HG03039 (cell line): ENCODE results near the gene CARD11.
A peak's percentile ranks its signal among the peaks of the same experiment; 100 is the strongest.

Source experiments
- ATAC-seq: cut with Tn5 transposase; IDR thresholded peaks from one replicate; pipeline ENCODE4 v1.9.1; 2021; ENCODE audit warnings: mild to moderate bottlenecking, moderate library complexity; ENCODE audit not compliant: unreplicated experiment

CARD11 gene

DNA sequence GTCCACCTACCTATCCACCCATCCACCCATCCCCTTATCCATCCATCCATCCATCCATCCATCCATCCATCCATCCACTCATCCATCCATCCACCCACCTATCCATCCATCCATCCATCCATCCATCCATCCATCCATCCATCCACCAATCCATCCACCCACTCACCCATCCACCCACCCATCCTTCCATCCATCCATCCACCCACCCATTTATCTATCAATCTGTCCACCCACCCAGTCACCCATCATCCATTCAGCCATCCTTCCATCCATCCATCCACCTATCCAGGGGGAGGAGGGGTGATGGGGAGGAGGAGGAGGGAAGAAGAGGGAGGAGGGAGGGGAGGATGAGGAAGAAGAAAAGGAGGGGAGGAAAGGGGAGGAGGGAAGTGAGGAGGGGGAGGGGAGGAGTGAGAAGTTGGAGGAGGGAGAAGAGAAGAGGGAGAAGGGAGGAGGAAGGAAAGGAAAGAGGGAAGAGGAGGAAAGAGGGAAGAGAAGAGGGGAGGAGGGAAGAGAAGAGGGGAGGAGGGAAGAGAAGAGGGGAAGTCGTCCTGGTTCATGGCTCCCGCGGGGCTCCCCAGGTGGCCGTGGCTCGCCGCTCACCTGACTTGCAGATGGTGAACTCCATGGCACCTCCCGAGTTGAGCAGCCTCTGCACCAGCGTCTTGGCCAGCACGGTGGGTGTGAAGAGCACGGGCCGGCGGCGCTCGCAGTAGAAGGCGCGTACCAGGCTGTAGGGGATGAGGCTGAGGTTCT, 130.8 kb downstream of the CARD11 start:
- ATAC-seq: no peak

DNA sequence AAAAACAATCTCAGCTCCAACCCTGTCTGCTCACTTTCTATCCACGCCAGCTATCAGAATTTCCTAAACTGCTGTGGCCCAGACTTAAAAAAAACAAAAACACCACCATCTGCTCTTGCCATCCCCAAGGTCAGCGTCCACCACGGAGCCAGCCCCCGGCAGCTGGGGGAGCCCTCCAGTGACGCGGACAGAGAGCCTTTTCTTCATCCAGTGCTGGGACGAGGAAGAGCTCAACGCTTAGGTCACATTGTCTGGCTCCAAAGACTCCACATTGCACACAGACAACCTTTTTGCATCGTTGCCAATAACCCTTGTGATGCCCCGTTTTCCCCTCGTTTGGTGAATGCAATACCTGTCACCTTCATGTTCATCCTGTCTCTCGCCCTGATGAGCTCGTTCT, 132.2 kb downstream of the CARD11 start:
- ATAC-seq: no peak

DNA sequence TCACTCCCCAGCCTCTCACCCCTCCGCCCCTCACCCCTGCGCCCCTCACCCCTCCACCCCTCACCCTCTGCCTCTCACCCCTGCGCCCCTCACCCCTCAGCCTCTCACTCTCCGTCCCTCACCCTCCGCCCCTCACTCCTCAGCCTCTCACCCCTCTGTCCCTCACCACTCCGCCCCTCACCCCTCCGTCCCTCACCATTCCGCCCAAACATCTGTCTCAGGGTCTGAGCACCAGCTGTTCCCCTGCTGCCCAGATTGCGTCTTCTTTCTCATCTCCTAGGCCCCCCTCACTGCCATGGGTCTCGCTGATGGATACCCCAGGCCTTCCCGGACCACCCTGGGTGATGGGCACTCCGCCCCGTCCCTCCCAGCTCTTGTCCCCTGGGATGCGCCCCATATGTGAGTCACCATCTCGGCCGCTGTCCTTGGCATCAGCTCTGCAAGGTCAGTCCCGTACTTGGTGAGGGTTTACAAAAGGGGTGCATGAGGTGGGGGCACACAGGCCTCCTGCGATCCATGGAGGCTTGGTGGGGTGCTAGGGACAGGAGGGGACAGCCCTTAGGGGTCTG, 134.1 kb downstream of the CARD11 start:
- no peak for ATAC-seq

DNA sequence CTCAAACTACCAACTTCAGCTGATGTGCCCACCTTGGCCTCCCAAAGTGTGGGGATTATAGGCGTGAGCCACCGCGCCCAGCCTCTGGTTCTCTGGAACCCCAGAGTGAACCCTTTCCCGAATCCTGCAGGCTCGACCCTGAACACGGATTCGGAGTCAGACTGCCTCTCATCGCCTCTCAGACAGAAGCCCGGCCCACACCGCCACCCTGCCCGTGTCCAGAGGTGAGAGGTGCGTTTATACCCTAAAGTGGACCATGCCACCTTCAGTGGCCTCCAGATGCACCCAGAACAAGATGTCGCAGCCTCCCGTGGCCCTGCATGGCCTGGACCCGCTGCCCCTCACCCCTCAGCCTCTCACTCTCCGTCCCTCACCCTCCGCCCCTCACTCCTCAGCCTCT, 134.6 kb downstream of the CARD11 start:
- no peak for ATAC-seq

DNA sequence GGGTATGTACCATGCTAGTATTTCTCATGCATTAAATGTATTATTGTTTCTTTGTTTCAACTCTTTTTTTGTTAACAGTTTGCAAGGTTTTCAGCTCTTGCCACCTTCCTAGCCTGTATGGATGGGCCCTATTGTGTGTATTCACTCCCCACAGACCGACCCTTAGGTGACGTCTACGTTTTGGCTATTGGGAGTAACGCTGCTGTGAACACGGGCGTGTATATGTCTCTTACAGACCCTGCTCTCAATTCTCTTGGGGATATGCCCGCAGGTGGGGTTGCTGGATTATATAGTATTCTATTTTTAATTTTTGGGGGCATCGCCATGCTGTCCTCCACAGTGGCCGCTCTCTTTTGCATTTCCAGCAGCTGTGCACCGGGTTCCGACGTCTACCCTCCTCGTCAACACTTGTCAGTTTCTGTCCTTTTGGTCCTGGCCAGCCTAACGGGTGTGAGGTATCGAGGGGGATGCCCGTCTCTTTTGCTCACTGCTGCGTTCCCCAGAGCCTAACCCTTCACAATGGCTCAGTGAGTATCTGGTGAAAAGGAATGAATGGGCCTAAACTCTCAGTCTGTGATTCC, 135.5 kb downstream of the CARD11 start:
- ATAC-seq: no peak

DNA sequence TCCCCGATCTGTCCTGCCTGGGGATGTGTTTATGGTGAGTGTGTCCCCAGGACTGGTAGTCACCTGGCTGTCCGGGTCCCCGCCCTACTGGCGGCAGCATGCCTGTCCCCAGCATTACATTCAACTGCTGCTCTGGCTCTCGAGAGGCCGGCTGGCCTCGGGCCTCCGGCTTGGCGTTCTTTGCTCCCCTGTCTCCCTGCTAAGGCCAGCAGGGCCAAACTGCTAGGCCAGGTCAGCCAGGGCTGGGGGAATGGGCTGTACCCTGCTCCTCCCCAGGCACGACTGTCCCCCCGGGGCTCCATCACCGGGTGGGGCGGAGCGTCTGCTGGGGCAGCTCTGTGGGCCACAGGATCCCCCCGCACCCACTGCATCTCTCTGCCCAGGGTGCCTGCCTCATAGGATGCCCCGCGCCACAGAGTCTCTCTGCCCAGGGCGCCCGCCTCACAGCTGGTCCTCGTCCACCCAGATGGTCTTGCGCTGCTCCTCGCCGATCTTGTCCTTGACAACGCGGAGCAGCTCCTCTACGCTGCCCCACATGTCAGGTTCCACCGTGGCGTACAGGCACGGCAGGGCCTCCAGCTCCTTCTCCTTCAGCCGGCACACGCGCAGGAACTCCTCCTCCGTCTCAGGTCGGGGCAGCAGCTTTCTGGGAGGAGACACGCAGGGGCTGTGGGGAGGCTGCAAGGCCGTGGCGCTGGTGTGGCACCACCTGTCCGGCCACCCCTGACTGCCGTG, 137.3 kb downstream of the CARD11 start:
- no peak for ATAC-seq

DNA sequence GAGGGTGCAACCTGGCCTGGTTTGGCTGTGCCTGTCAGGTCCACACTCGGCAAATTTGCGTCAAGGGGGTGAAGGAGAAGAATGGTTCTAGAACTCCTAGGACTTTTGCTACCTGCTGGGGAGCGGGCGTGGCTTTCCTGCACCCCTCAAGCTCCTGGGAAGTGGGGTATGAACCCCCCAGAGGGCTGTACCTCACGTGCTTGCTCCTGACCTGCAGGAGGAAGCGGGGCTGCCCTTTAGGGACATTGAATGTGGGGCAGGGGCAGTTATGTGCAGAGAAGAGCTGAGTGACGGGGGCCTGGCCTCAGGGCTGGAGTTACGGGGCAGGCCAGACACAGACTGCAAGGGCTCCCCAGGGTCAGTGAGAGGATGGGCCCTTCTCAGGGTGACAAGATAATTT, 138.2 kb downstream of the CARD11 start:
- no peak for ATAC-seq

DNA sequence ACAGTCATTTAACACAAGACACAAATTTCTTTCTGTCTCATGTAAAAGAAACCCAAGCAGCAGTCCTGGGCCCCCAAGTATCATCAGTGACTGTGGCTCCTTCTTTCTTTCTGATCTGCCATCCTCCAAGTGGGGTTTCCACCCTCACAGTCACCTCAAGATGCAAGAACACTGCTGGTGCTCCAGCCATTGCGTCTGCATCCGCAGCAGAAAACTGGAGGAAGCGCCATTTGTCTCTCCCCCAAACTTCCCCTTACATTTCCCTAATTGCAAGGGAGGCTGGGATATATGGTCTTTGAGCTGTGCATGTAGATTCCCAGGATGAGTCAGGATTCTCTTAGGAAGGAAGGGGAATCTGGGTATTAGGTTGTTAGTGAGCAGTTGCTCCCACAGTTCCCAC, 138.6 kb downstream of the CARD11 start:
- ATAC-seq: no peak

DNA sequence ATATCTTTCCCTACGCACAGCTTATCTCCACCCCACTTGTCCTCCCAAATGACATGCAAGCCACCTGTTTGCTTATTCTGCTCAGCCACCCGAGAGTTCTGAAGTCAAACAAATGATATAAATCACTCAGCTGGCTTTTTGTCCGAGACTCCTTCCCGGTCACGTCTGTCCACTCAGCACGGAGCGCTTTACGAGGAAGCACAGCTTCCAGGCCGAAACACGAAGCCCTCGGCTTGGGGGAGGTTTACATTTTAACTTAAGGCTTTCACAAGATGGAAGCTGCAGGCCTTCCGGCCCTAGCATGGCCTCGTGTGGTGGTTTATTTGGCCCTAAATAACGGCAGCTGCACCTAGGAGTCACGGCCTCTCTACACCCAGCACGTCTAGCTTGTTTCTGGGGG, 139.5 kb downstream of the CARD11 start:
- ATAC-seq: no peak

DNA sequence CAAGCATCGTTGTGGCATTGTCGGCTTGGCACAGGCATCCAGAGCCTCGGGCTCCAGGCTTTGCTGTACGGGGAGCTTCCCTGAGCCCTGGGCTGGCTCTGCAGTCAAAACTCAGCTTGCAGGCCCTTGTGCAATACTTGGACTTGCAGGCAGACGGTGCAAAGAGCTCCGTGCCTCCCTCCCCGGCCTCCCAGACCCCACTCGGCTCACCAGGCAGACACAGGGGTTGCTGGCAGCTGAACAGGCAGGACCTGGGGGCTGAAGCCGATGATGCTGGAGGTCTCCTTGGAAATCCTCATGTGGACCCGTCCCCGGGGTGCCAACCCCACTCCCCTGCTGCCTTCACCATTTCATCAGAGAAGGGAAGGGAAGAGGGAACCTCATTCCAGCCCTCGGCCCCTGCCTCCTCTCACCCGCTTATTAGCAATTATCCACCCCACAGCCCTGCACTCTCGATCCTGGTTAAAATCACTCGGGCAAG, 139.9 kb downstream of the CARD11 start:
- no peak for ATAC-seq

DNA sequence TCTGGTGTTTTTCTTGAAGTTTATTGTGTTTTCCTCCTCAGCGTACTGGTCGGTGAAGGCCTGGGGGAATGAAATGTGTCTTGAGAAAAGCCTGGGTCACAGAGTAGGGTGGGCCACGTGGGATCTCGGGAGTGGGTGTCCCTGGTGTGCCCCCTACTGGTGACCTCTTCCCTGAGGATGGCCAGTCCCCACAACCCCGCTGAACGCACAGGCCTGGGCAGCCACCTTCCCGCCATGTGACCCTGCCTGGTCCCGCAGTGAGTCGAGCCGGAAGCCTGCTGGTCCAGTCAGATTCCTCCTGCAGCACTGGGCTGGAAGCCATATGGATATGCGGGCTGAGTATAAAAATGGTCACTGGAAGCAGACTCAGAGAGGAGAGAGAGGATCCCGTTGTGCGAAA, 146.6 kb downstream of the CARD11 start:
- ATAC-seq: no peak

DNA sequence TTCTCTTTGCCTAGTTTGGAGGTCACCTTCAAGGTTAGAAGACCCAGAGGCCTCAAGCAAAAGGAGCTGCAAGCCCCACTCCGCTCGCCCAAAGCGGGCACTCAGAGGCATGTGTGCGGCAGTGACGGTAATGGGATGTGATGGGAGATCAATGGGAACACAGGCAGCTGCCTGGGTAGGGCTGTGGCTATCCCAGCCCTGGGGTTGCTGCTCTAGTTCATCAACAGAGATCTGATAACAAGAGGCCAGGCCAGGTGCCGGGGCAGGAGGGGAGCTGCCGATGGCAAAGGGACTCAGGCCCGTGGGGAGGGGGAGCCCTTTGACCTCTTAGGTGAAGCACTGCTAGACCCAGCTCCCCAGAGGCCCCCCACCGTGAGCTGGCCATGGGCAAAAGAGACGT, 147.5 kb downstream of the CARD11 start:
- ATAC-seq: no peak

DNA sequence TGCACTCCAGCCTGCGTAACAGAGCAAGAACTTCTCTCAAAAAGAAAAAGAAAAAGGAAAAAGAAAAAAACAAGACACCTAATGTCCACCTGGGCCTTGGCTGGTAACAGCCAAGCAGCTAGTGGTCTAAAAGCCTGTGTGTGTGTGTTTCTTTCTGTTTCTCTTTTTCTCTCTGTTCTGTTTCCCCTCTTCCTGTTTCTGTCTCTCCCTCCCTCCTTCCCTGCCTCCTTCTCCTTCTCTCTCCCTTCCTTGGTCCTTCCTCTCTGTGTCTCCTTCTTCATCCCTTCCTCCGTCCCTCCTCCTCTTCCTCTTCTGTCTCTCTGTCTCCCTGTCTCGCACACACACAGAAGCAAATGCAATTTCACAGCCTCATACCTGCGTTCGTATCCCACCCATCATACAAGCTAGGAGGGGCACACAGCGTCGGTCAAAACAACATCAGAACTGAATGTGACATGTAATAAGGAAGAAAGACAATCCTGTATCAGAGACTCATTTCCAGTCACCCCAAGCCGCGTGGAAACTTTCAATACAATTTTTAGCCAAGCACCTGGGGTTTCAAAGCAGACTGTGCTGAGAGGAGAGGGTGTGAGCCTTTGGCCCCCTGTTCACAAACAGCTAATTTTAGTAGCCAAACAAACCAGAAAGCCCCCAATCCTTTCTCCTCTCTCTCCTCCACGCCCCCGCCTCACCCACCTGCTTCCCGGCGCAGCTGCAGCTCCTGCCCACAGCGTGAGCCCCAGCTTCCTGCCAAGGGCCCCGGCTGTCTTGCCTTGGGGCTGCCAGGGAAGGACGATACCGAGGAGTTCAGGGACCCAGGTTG, 149.3 kb downstream of the CARD11 start:
- peak; percentile 64 for ATAC-seq

DNA sequence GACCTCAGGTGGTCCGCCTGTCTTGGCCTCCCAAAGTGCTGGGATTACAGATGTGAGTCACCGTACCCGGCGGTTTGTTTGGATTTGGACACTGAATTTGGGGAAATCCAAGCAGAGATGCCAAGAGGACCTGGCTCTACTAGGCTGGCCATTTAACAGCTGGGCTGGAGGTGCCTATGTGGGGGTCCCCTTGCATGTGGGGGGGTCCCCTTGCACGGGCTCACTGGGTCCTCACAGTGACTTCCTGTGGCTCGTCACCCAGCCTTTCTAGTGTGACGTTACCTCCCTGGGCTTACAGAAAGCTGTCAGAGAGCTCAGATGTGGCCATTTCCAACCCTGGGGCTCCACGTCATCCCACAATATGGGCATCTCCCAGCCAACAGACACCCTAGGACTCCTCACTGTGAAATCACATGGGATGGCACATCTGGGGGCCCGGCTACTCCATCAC, 150.2 kb downstream of the CARD11 start:
- ATAC-seq: no peak

DNA sequence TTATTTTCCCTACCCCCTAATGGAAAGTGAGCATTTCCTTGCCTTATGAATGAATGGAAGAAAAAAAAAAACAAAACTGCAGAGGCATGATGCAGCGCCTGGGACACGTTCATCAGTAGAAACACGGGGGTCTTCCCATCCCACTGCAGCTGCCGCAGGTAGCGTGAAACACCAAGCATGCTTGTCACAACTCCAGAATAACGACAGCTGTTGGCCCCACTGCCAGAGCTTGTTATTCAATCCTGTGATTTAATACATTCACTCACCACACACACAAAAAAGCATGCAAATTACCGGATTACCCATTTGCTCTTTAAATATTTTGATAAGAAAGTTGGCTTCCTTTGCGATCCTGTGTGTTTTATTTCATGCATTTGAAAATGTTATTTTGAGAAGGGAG, 151.1 kb downstream of the CARD11 start:
- ATAC-seq: no peak

DNA sequence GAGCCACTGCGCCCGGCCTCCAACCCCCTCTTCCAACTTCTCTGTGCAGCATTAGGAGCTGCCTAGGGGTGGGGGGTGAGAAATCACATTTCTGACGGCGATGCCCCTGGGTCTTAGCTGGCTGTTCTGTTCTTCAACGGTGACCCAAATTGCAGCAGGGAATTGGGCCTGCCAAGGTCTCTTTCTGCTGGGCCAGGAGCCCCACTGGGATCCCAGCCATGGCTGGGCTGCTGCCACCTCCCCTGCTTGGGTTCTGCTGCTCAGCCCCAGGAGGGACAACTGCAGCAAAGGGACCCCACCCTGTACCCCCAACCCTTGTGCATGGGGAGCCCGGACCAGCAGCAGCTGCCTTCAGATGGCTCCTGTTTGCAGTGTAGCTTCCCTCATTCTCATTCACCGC, 155.9 kb downstream of the CARD11 start:
- ATAC-seq: no peak

DNA sequence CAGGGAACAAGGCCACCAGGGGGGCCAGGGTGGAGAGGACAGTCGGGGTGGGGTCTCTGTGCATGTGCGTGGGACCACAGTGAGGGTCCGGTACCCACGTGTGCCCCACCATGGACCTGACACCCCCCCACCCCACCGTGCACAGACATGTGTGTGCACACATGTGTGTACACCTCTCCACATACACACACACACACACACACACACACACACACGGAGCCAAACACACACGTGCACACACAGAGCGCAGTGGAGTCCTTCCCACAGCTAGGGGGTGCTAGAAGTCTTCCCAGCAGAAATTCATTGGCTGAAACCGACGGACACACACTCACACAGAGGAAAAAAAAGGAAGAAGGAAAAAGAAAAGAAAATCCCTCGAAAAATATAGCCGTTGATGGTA, 156.8 kb downstream of the CARD11 start:
- ATAC-seq: no peak

DNA sequence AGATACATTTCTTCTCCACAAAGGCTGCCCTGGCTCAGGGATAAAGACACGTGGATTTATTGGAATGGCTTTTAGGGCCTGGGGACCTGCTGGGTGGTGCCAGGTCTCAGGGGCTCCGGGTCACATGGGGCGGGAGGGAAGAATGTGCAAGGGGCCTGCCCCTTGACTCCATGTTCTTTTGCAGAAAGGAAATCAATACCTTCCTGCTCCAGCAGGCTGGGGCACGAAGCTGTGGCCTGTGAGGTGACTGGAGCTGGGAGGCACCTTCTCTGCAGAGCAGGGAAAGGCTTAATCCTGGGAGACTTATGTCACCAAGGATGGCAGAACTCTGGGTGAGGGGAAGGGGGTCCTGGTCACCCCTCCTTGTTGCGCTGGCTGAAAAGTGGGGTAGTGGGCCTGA, 157.3 kb downstream of the CARD11 start:
- no peak for ATAC-seq

DNA sequence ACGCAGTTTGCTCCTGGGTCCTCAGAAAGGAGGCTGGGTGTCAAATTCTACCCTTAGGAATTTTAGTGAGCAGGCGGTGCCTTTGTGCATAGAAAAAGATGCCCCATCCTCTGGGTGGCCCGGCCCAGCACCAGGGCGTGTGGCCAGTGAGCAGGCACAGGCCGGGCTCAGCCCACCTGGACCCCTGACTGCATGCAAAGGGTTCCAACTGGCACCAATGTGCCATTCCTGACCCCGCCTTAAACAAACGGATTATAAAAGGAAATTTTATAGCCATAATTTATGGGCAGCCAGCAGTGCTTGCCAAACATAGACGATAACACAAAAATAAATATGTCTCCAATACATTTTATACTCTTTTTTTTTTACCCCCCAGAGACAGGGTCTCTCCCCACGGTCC, 159.5 kb downstream of the CARD11 start:
- ATAC-seq: no peak

DNA sequence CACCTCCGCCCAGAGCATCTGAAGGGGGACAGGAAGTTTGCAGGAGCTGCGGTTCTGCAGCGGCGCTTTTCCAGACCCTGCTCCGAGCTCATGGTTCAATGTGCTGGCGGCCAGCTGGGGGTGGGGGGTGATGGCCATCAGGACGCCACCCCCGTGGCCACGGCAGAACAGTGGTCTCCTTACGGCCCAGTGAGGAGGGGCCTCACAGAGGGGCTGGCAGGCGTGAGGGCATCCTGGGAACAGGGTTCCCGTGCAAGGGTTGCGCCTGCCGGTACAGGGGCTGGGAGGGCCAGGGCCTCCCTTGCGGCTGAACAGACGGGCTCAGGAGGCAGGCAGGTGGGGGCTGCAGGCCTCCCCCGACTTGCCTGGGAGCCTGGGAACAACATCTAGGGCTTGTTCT, 160.6 kb downstream of the CARD11 start:
- no peak for ATAC-seq

DNA sequence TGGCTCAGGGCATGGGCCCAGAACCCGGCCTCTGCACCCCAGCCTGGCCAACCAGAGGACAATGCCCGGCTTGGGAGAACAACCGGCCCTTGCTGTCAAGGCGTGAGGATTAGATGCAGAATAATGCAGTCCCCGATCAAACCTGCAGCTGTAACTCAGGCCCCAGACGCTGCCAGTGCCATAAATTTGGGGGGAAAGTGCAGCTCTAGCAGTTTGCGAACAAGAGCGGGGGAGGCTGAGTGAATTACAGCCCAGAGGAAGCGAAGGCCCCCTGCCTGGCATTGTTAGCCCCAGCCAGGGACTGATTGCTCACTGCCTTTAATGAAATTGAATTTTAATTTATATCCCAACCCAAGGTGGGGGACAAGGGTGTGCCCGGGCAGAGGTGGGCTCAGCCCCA, 161.6 kb downstream of the CARD11 start:
- ATAC-seq: no peak
